PC-3 (cell line): ENCODE measurements around the gene CAMTA1. TPM values are rescaled to one million over a fixed set of nuclear protein-coding genes. Genes with fewer than 3 reads are reported as not detected.

ENCODE experiments used
- ATAC-seq: fragments of 200-7000 bp; cut with Tn5 transposase; 2 replicates; pipeline ENCODE4 v1.9.1; 2020; ENCODE audit warnings: mild to moderate bottlenecking, moderate library complexity
- BruUV-seq: library from RNA; stranded (reverse); fragments of 400-500 nt; replicated peaks from 2 replicates; lab custom pipeline; 2021; lab: Mats Ljungman, UMichigan
- CTCF ChIA-PET: fragments of 300-600 bp; sonication (Branson Sonifier 250); formaldehyde crosslinking; loops from one replicate; lab custom pipeline; 2022; ENCODE audit warnings: antibody characterized with exemption; lab: Charles Lee
- POLR2A ChIA-PET: fragments of 300-600 bp; sonication (Branson Sonifier 250); formaldehyde crosslinking; loops from one replicate; lab custom pipeline; 2022; ENCODE audit warnings: antibody characterized with exemption; ENCODE audit not compliant: unreplicated experiment; lab: Charles Lee
- DNase-seq: peaks from one replicate; pipeline ENCODE4 v3.0.0-alpha.2; 2015
- H2AFZ ChIP-seq: fragments of 300-600 bp; sonication (generic); 2 replicates; pipeline ENCODE4 v1.6.0; 2016; ENCODE audit warnings: antibody characterized with exemption, low read length
- H3F3A ChIP-seq: fragments of 300-600 bp; sonication (generic); one replicate; pipeline ENCODE4 v1.6.0; 2017; ENCODE audit warnings: antibody characterized with exemption, low read length, control low read depth, mild to moderate bottlenecking; ENCODE audit not compliant: unreplicated experiment
- H3K27ac ChIP-seq: fragments of 300-600 bp; sonication (generic); 2 replicates; pipeline ENCODE4 v1.5.1; 2016; ENCODE audit warnings: mild to moderate bottlenecking, low read length
- H3K27me3 ChIP-seq: fragments of 300-600 bp; sonication (generic); 2 replicates; pipeline ENCODE4 v1.6.1; 2016; ENCODE audit warnings: low read length, mixed read lengths
- H3K36me3 ChIP-seq: fragments of 300-600 bp; sonication (generic); 2 replicates; pipeline ENCODE4 v1.6.1; 2016; ENCODE audit warnings: low read depth, mixed run types, low read length, mixed read lengths
- H3K4me1 ChIP-seq: fragments of 300-600 bp; sonication (generic); 2 replicates; pipeline ENCODE4 v1.5.1; 2016; ENCODE audit warnings: low read length; ENCODE audit not compliant: insufficient read depth
- H3K4me2 ChIP-seq: fragments of 300-600 bp; sonication (generic); 2 replicates; pipeline ENCODE4 v1.6.0; 2016; ENCODE audit warnings: low read length
- H3K4me3 ChIP-seq: fragments of 300-600 bp; sonication (generic); 2 replicates; pipeline ENCODE4 v1.5.1; 2016; ENCODE audit warnings: mild to moderate bottlenecking, low read length, mixed read lengths
- H3K79me2 ChIP-seq: fragments of 300-600 bp; sonication (generic); 2 replicates; pipeline ENCODE4 v1.6.1; 2017; ENCODE audit warnings: low read length, mixed read lengths
- H3K9ac ChIP-seq: fragments of 300-600 bp; sonication (generic); 2 replicates; pipeline ENCODE4 v1.6.0; 2016; ENCODE audit warnings: mild to moderate bottlenecking, low read length
- H3K9me2 ChIP-seq: fragments of 300-600 bp; sonication (generic); replicated peaks from 2 replicates; pipeline ENCODE4 v1.6.1; 2016; ENCODE audit warnings: mixed run types, low read length, mixed read lengths
- H3K9me3 ChIP-seq: fragments of 300-600 bp; sonication (generic); 2 replicates; pipeline ENCODE4 v1.6.1; 2016; ENCODE audit warnings: low read length, mixed read lengths
- H4K20me1 ChIP-seq: fragments of 300-600 bp; sonication (generic); 2 replicates; pipeline ENCODE4 v1.6.1; 2016; ENCODE audit warnings: low read length, mixed read lengths
- EZH2 ChIP-seq: fragments of 300-600 bp; sonication (generic); IDR thresholded peaks from one replicate; pipeline ENCODE4 v1.6.1; 2017; ENCODE audit warnings: antibody characterized with exemption, mild to moderate bottlenecking, low read length; ENCODE audit not compliant: unreplicated experiment
- EZH2phosphoT487 ChIP-seq: fragments of 300-600 bp; sonication (generic); IDR thresholded peaks from 2 replicates; pipeline ENCODE4 v1.6.1; 2018; ENCODE audit warnings: mild to moderate bottlenecking, antibody characterized with exemption, low read length, borderline replicate concordance
- intact Hi-C: fragments of 100-400 bp; cut with micrococcal nuclease; formaldehyde crosslinking; loops from 2 replicates; pipeline ENCODE4 v1.9.0; 2023
- total RNA-seq: library from RNA; depleted of rRNA; stranded (reverse); fragments of >200 nt; gene quantifications from 2 replicates; pipeline ENCODE4 v1.2.3, GENCODE V29; 2014
- TF ChIP-seq, protein P1 (sequence below): fragments of 300-600 bp; sonication (generic); conservative IDR thresholded peaks from 2 replicates; pipeline ENCODE4 v1.5.1; 2017; ENCODE audit warnings: antibody characterized with exemption, low read depth, mild to moderate bottlenecking, low read length

The CAMTA1 gene
- total RNA-seq, 1 experiment from 2014 or later, result 40.8 TPM

DNA sequence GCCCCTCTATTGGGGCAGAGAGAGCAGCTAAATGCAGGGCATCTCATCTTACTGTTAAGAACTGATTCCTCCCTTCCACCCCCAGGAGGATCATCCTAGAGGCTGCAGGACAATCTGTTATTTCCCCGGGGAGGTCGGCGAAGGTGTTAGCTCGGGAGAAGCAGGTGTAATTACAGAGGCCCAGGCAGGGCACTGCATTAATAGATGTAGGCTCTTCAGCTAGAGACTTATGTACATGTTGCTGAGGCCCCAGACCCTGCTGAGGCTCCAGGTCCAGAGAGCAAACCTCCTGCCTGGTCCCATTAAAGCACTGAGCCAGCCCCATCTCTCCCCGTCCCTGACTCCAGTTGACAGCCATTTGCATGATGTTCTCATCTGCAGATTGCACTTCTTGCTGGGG is 665.6 kb downstream of the CAMTA1 start:
- no peak overlapping the region for H3K4me3 ChIP-seq
- H3K9me3 ChIP-seq, result no peaks in the 10 kb centered on the region
- no peaks in the 10 kb centered on the region for H3K9me2 ChIP-seq
- CTCF ChIA-PET, result no interaction called here
- POLR2A ChIA-PET, result no interaction called here
- DNase-seq (no peak), ATAC-seq (no peak)
- no peak overlapping the region for H2AFZ ChIP-seq
- H4K20me1 ChIP-seq, result no peaks in the 10 kb centered on the region
- no peaks in the 10 kb centered on the region for H3K27me3 ChIP-seq
- H3K36me3 ChIP-seq, result no peaks in the 10 kb centered on the region
- H3K79me2 ChIP-seq, result no peaks in the 10 kb centered on the region
- intact Hi-C loops, result no loop called here
- TF ChIP-seq EZH2 (no peak), EZH2phosphoT487 (no peak)
- TF ChIP-seq, protein P1, sequence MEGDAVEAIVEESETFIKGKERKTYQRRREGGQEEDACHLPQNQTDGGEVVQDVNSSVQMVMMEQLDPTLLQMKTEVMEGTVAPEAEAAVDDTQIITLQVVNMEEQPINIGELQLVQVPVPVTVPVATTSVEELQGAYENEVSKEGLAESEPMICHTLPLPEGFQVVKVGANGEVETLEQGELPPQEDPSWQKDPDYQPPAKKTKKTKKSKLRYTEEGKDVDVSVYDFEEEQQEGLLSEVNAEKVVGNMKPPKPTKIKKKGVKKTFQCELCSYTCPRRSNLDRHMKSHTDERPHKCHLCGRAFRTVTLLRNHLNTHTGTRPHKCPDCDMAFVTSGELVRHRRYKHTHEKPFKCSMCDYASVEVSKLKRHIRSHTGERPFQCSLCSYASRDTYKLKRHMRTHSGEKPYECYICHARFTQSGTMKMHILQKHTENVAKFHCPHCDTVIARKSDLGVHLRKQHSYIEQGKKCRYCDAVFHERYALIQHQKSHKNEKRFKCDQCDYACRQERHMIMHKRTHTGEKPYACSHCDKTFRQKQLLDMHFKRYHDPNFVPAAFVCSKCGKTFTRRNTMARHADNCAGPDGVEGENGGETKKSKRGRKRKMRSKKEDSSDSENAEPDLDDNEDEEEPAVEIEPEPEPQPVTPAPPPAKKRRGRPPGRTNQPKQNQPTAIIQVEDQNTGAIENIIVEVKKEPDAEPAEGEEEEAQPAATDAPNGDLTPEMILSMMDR, result no peak
- H3K4me2 ChIP-seq, result no peak overlapping the region
- H3K4me1 ChIP-seq, result no peaks in the 10 kb centered on the region
- H3K9ac ChIP-seq, result no peak overlapping the region
- no peak overlapping the region for H3K27ac ChIP-seq
- H3F3A ChIP-seq, result no peaks in the 10 kb centered on the region
- no TSS peak for BruUV-seq

DNA sequence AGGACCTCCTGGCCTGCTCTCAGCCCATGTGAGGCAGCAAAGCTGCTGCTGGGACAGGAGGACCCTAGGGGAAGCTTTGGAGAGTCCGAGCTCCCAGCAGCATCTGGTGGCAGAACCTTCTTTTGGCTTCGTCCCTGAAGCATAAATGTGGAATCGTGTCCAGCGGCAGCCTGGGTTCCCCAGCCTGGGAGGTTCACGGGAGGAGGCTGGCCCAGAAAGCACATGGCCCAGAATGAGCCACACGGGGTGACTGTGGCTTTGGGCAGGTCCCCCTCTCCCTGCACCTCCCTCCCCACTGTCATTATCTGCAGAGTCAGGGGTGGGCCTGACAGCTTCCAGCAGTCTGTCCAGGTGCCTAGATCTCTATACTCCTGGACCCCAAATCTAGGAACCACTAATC is 667.8 kb downstream of the CAMTA1 start:
- Histone ChIP-seq H3K27ac (no peak overlapping the region), H3K27me3 (peaks cover under 1% of the 10 kb centered on the region; the same call in 1 of the 2 replicates), H3K4me1 (no peaks in the 10 kb centered on the region), H4K20me1 (no peaks in the 10 kb centered on the region), H3K9me2 (no peaks in the 10 kb centered on the region), H3K4me3 (no peak overlapping the region), H3K9me3 (no peaks in the 10 kb centered on the region), H2AFZ (no peak overlapping the region), H3K4me2 (no peak overlapping the region), H3K79me2 (no peaks in the 10 kb centered on the region), H3K36me3 (no peaks in the 10 kb centered on the region), H3F3A (no peaks in the 10 kb centered on the region), H3K9ac (no peak overlapping the region)
- CTCF ChIA-PET, result no interaction called here
- DNase-seq (no peak), ATAC-seq (no peak)
- no TSS peak for BruUV-seq
- POLR2A ChIA-PET, result no interaction called here
- intact Hi-C loops, result no loop called here
- TF ChIP-seq EZH2, result no peak
- TF ChIP-seq, protein P1, result no peak

DNA sequence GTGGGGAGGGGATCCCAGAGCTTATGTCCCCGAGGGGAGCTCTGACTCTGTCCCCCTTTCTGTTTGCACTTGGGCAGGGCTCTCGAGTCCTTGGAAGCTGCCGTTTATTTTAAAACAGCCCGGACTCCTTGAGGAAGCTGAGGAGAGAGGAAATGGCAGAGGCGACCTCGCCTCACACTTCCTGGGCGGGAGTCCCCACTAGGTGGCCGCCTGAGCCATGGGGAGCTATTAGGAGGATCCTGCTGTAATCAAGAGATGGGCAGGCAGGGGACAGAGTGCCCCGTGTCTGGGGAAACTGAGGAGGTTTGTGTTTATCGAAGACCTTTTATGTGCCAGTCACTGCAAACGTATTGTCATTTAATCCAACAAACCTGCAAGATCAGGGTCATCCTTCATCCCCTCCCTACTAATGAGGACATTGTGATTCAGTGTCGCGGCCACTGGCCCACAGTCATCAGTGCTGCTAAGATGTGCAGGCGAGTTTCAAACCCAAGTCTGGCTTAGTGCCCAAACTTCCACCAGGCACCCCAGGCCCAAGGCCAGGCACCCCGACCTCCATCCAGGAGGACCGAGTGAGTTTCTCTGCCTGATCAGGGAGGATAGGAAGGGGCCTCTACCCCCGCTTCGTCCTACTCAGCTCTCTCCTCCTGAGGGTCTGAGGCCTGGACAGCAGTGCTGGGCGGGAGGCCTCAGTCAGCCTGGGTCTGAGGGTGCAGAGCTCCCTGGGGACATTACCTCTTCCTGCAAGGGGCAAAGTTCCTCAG is 669.0 kb downstream of the CAMTA1 start:
- DNase-seq (peak; percentile 18), ATAC-seq (peak; percentile 53)
- H3K4me1 ChIP-seq, result no peaks in the 10 kb centered on the region
- H2AFZ ChIP-seq, result no peak overlapping the region
- H3K4me2 ChIP-seq, result no peak overlapping the region
- intact Hi-C loops, result no loop called here
- no TSS peak for BruUV-seq
- ChIA-PET POLR2A (no interaction called here), CTCF (no interaction called here)
- no peaks in the 10 kb centered on the region for H3F3A ChIP-seq
- H3K4me3 ChIP-seq, result no peak overlapping the region
- TF ChIP-seq EZH2phosphoT487, result no peak
- no peak for TF ChIP-seq EZH2
- TF ChIP-seq, protein P1, result peak; percentile 60
- no peak overlapping the region for H3K9ac ChIP-seq
- no peaks in the 10 kb centered on the region for H3K36me3 ChIP-seq
- peaks cover 12% of the 10 kb centered on the region for H3K27me3 ChIP-seq
- no peaks in the 10 kb centered on the region for H4K20me1 ChIP-seq
- H3K9me3 ChIP-seq, result no peaks in the 10 kb centered on the region
- H3K79me2 ChIP-seq, result no peaks in the 10 kb centered on the region
- no peak overlapping the region for H3K27ac ChIP-seq
- H3K9me2 ChIP-seq, result no peaks in the 10 kb centered on the region
